Endodermal cell (in vitro differentiated cells): Measurements from ENCODE around the gene RAPGEFL1. TPM values are rescaled to one million over a fixed set of nuclear protein-coding genes. Genes with fewer than 3 reads are reported as not detected.
A peak's percentile ranks its signal among the peaks of the same experiment; 100 is the strongest.

Experiments used
- DNase-seq: peaks from one replicate; pipeline ENCODE4 v3.0.0-alpha.2; 2017
- H3K27ac ChIP-seq: 2 replicates; pipeline ENCODE4 v1.5.1; 2013; ENCODE audit warnings: mild to moderate bottlenecking, low read depth, low read length, moderate library complexity
- H3K27me3 ChIP-seq: 2 replicates; pipeline ENCODE4 v1.6.1; 2013; ENCODE audit warnings: mild to moderate bottlenecking, low read length, moderate library complexity; ENCODE audit not compliant: insufficient read depth, control insufficient read depth, poor library complexity, severe bottlenecking
- H3K36me3 ChIP-seq: 2 replicates; pipeline ENCODE4 v1.7.0; 2013; ENCODE audit warnings: mild to moderate bottlenecking, low read length, moderate library complexity; ENCODE audit not compliant: control insufficient read depth, insufficient read depth
- H3K4me1 ChIP-seq: one replicate; pipeline ENCODE4 v1.7.0; 2013; ENCODE audit warnings: low read length; ENCODE audit not compliant: control insufficient read depth, insufficient read depth
- H3K4me3 ChIP-seq: 2 replicates; pipeline ENCODE4 v1.5.1; 2013; ENCODE audit warnings: mild to moderate bottlenecking, low read length, moderate library complexity
- H3K9ac ChIP-seq: 2 replicates; pipeline ENCODE4 v1.6.1; 2013; ENCODE audit warnings: mild to moderate bottlenecking, low read length, moderate library complexity; ENCODE audit not compliant: poor library complexity, severe bottlenecking; ENCODE audit errors: extremely low read depth
- H3K9me3 ChIP-seq: 2 replicates; pipeline ENCODE4 v1.6.1; 2013; ENCODE audit warnings: mild to moderate bottlenecking, low read length, moderate library complexity; ENCODE audit not compliant: control insufficient read depth
- H3K27ac Mint-ChIP-seq: 2 replicates; pipeline ENCODE4 v1.8.0; 2020; ENCODE audit warnings: mixed read lengths
- H3K27me3 Mint-ChIP-seq: 2 replicates; pipeline ENCODE4 v1.8.0; 2021; ENCODE audit warnings: mild to moderate bottlenecking, mixed read lengths; ENCODE audit not compliant: insufficient read depth
- H3K36me3 Mint-ChIP-seq: 2 replicates; pipeline ENCODE4 v1.8.0; 2020; ENCODE audit warnings: low read depth, mixed read lengths
- H3K4me1 Mint-ChIP-seq: 2 replicates; pipeline ENCODE4 v1.8.0; 2020; ENCODE audit warnings: mixed read lengths
- H3K4me3 Mint-ChIP-seq: 2 replicates; pipeline ENCODE4 v1.8.0; 2020; ENCODE audit warnings: mild to moderate bottlenecking, moderate library complexity, mixed read lengths
- H3K9me3 Mint-ChIP-seq: 2 replicates; pipeline ENCODE4 v1.8.0; 2020; ENCODE audit warnings: mild to moderate bottlenecking, mixed read lengths
- WGBS, 2 experiments: methylation state at CpG; one replicate each; pipeline versions ENCODE4 v1.1.5 to v1.1.7; 2013; ENCODE audit warnings: missing lambda C conversion rate in 2 of 2, mixed read lengths in 1 of 2; ENCODE audit not compliant: insufficient coverage in 1 of 2, insufficient read length in 1 of 2; 5-methylcytosine and 5-hydroxymethylcytosine counted together
- total RNA-seq, 2 donors: library from RNA; stranded (reverse); fragmentation: NEBNext Ultra II Directional in 1 of 2; extraction: Animal tissue kit (Norgen Biotek cat#: 25700) in 1 of 2; gene quantifications; 2 replicates in 1 of 2; 3 replicates in 1 of 2; pipeline ENCODE4 v1.2.1, GENCODE V29; 2021
- TF ChIP-seq, protein P1 (sequence below): fragments of 200-600 bp; sonication (generic); conservative IDR thresholded peaks from 2 replicates; pipeline ENCODE4 v1.5.0; 2021; ENCODE audit warnings: antibody characterized with exemption, mild to moderate bottlenecking

RAPGEFL1 gene
- total RNA-seq, 2 donors from 2014 or later, result 15.6 to 20.8 TPM

DNA sequence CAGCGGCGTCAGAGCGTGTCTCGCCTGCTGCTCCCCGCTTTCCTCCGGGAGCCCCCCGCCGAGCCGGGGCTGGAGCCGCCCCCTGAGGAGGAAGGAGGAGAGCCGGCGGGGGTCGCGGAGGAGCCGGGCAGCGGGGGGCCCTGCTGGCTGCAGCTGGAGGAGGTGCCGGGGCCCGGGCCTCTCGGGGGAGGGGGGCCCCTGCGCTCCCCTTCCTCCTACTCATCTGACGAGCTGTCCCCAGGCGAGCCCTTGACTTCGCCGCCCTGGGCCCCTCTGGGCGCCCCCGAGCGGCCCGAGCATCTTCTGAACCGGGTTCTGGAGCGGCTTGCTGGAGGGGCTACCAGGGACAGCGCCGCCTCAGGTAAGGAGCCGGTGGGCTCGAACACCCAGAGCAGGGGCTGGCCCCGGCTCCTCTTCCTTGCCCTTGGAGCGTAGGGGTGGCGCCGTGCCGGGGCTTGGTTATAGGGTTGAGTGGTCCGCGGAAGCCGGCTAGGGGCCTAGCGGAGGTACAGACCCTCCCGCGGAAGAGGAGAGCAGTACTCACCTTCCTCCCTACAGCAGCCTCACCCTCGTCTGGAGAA, 841 bp downstream of the RAPGEFL1 start:
- Histone ChIP-seq H3K9me3 (no peaks in the 10 kb centered on the region), H3K9ac (no peak overlapping the region), H3K4me3 (no peak overlapping the region), H3K36me3 (peaks cover 27% of the 10 kb centered on the region), H3K27me3 (no peaks in the 10 kb centered on the region), H3K4me1 (peaks cover 5% of the 10 kb centered on the region), H3K27ac (no peak overlapping the region)
- peaks cover 3% of the 10 kb centered on the region for H3K4me1 Mint-ChIP-seq
- H3K4me3 Mint-ChIP-seq, result peak overlapping the region; percentile 38
- no peaks in the 10 kb centered on the region for H3K27me3 Mint-ChIP-seq
- H3K27ac Mint-ChIP-seq, result no peak overlapping the region
- TF ChIP-seq, protein P1, sequence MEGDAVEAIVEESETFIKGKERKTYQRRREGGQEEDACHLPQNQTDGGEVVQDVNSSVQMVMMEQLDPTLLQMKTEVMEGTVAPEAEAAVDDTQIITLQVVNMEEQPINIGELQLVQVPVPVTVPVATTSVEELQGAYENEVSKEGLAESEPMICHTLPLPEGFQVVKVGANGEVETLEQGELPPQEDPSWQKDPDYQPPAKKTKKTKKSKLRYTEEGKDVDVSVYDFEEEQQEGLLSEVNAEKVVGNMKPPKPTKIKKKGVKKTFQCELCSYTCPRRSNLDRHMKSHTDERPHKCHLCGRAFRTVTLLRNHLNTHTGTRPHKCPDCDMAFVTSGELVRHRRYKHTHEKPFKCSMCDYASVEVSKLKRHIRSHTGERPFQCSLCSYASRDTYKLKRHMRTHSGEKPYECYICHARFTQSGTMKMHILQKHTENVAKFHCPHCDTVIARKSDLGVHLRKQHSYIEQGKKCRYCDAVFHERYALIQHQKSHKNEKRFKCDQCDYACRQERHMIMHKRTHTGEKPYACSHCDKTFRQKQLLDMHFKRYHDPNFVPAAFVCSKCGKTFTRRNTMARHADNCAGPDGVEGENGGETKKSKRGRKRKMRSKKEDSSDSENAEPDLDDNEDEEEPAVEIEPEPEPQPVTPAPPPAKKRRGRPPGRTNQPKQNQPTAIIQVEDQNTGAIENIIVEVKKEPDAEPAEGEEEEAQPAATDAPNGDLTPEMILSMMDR, result peak; percentile 47
- H3K36me3 Mint-ChIP-seq, result peaks cover 25% of the 10 kb centered on the region
- 32 to 58% methylated on average over 16 to 46 of the region's 46 CpGs for WGBS, 2 experiments
- peak; percentile 92 for DNase-seq
- H3K9me3 Mint-ChIP-seq, result no peaks in the 10 kb centered on the region

DNA sequence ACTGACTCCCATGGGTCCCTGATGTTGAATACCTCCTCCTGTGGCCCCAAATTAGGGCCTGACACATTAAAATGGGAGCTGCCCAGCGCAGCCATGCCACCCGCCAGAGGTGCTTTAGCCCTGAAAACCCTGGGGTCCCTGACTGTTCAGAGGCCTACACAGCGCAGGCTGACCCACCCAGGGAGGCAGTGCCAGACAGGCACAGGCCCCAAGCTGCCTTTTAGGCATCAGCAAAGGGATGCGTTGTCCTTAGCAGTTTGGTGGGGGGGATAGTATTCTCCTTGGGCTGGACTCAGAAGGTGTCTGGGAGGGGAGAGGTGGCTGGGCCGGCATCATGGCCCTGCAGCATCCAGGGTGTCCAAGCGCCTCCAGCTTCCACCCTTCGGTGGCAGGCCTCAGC, 1.4 kb downstream of the RAPGEFL1 start:
- 87 to 97% methylated on average over 3 to 7 of the region's 7 CpGs for WGBS, 2 experiments
- Mint-ChIP-seq H3K4me1 (peaks cover 3% of the 10 kb centered on the region), H3K36me3 (peaks cover 20% of the 10 kb centered on the region), H3K9me3 (no peaks in the 10 kb centered on the region), H3K27ac (no peak overlapping the region), H3K27me3 (no peaks in the 10 kb centered on the region), H3K4me3 (peak overlapping the region; percentile 38)
- TF ChIP-seq, protein P1, result no peak
- no peaks in the 10 kb centered on the region for H3K27me3 ChIP-seq
- no peak for DNase-seq
- H3K4me1 ChIP-seq, result peaks cover 5% of the 10 kb centered on the region
- H3K27ac ChIP-seq, result no peak overlapping the region
- peaks cover 22% of the 10 kb centered on the region for H3K36me3 ChIP-seq
- H3K4me3 ChIP-seq, result no peak overlapping the region
- no peaks in the 10 kb centered on the region for H3K9me3 ChIP-seq
- no peak overlapping the region for H3K9ac ChIP-seq

DNA sequence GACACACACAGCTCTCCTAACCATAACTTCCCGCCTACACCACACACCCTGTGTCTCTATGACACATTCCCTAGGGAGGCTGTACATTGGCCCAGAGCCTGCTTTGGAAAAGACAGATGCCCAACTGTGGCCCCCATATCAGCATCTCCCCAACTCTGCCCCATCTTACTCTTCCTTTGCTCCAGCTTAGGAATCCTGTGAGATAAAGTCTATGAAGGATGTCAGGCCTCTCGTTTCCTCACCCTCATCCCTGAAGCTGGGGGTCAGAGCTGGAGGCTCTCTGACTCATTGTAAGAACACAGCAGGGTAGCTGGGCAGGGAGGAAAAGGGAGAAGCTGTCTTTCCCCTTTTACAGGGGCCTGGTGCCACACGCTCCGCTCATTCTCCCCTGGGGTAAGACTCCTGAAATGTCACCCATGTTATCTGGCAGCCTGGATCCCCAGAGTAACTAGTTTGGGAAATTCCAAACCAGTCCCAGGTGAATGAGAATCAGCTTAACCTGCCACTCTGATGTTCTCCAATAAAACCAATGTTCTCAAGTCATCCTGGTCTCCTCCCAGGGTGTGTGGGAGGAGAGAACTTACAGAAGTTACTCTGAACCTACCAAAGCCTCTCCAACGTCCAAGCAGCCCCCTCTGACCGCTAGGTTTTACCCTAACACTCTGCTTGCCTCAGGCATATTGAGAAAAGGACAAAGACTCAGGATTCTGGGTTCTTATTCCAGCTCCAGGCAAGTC, 2.8 kb downstream of the RAPGEFL1 start:
- H3K4me3 Mint-ChIP-seq, result peak overlapping the region; percentile 17
- H3K4me1 ChIP-seq, result peaks cover 5% of the 10 kb centered on the region

More for the DNA sequence above, 2.8 kb downstream of the RAPGEFL1 start:
- Mint-ChIP-seq H3K27ac (peak overlapping the region; percentile 49), H3K27me3 (no peaks in the 10 kb centered on the region), H3K9me3 (no peaks in the 10 kb centered on the region), H3K4me1 (peaks cover 3% of the 10 kb centered on the region), H3K36me3 (peaks cover 12% of the 10 kb centered on the region)
- DNase-seq, result peak; percentile 76
- TF ChIP-seq, protein P1, result no peak
- Histone ChIP-seq H3K9me3 (no peaks in the 10 kb centered on the region), H3K27me3 (no peaks in the 10 kb centered on the region), H3K9ac (no peak overlapping the region), H3K27ac (no peak overlapping the region), H3K36me3 (peaks cover 10% of the 10 kb centered on the region), H3K4me3 (no peak overlapping the region)
- WGBS, 2 experiments, result 78 to 81% methylated on average over 4 to 6 of the region's 6 CpGs
